ENCODE results near the gene PIK3R2. TPM values are rescaled to one million over a fixed set of nuclear protein-coding genes. Genes with fewer than 3 reads are reported as not detected.
"Not testable (repeated sequence)": the region's sequence is repeated elsewhere in the genome, so short reads cannot be mapped to it uniquely, and the experiment has no call there.

The PIK3R2 gene
- total RNA-seq: 10 to 100 TPM; 13.6 to 18.3 TPM

- DNase-seq (ENCODE audit: low spot score in 2 of 2) (peak; percentile 99 to 100), ATAC-seq (peak; percentile 84 to 91)
- Mint-ChIP-seq H3K36me3 (no peaks in the 10 kb centered on the region), H3K27ac (peak within 1 kb of the TSS; percentile 97 to 98), H3K9me3 (no peaks in the 10 kb centered on the region)
Observed at GRCh38 chr19:18152817-18153555, at the start of gene PIK3R2. Gene PIK3R2, plus strand, starts transcription at chr19:18153163. Its CDS starts 2,717 bp downstream, at chr19:18155880.

- ATAC-seq (no peak), DNase-seq (ENCODE audit: low spot score in 2 of 2) (no peak)
- Mint-ChIP-seq H3K9me3 (no peaks in the 10 kb centered on the region), H3K36me3 (no peaks in the 10 kb centered on the region), H3K27ac (peak overlapping the region in 1 of 2 donors; percentile 11)
Observed at GRCh38 chr19:18104793-18105131, 48.2 kb upstream of the PIK3R2 start.

GRCh38 chr19:18105259-18105658 is 47.7 kb upstream of the PIK3R2 start:
- not testable (repeated sequence) for ATAC-seq

GRCh38 chr19:18107235-18107634 is 45.7 kb upstream of the PIK3R2 start:
- no peaks in the 10 kb centered on the region for H3K36me3 Mint-ChIP-seq
- no peak for ATAC-seq
- DNase-seq (ENCODE audit: low spot score in 2 of 2): no peak
- H3K9me3 Mint-ChIP-seq: no peaks in the 10 kb centered on the region
- H3K27ac Mint-ChIP-seq: no peak overlapping the region

More at GRCh38 chr19:18105259-18105658, 47.7 kb upstream of the PIK3R2 start:
- DNase-seq (ENCODE audit: low spot score in 2 of 2); H3K9me3 Mint-ChIP-seq; H3K36me3 Mint-ChIP-seq; H3K27ac Mint-ChIP-seq: not testable (repeated sequence)

- H3K9me3 Mint-ChIP-seq: no peaks in the 10 kb centered on the region
- no peaks in the 10 kb centered on the region for H3K36me3 Mint-ChIP-seq
- ATAC-seq (no peak), DNase-seq (ENCODE audit: low spot score in 2 of 2) (no peak)
- no peak overlapping the region for H3K27ac Mint-ChIP-seq
Observed at GRCh38 chr19:18108897-18109296, 44.1 kb upstream of the PIK3R2 start.

- no peaks in the 10 kb centered on the region for H3K36me3 Mint-ChIP-seq
- peak overlapping the region in 1 of 2 donors; percentile 49 for H3K27ac Mint-ChIP-seq
Observed at GRCh38 chr19:18109341-18109732, 43.6 kb upstream of the PIK3R2 start.

GRCh38 chr19:18109733-18110608 is 43.0 kb upstream of the PIK3R2 start:
- peak in 1 of 2 donors; percentile 58 for DNase-seq (ENCODE audit: low spot score in 2 of 2)
- Mint-ChIP-seq H3K9me3 (no peaks in the 10 kb centered on the region), H3K27ac (peak overlapping the region in 1 of 2 donors; percentile 49), H3K36me3 (no peaks in the 10 kb centered on the region)
- ATAC-seq: peak; percentile 73 to 83

More at GRCh38 chr19:18109341-18109732, 43.6 kb upstream of the PIK3R2 start:
- peak in 1 of 2 donors; percentile 1 for ATAC-seq
- DNase-seq (ENCODE audit: low spot score in 2 of 2): no peak
- no peaks in the 10 kb centered on the region for H3K9me3 Mint-ChIP-seq

GRCh38 chr19:18110609-18111232 is 42.2 kb upstream of the PIK3R2 start:
- H3K36me3 Mint-ChIP-seq: no peaks in the 10 kb centered on the region

GRCh38 chr19:18112989-18113478 is 39.9 kb upstream of the PIK3R2 start:
- peak in 1 of 2 donors; percentile 85 for DNase-seq (ENCODE audit: low spot score in 2 of 2)
- no peak overlapping the region for H3K27ac Mint-ChIP-seq
- ATAC-seq: peak; percentile 43 to 54
- H3K9me3 Mint-ChIP-seq: no peaks in the 10 kb centered on the region
- no peaks in the 10 kb centered on the region for H3K36me3 Mint-ChIP-seq

More at GRCh38 chr19:18110609-18111232, 42.2 kb upstream of the PIK3R2 start:
- DNase-seq (ENCODE audit: low spot score in 2 of 2) (no peak), ATAC-seq (peak in 1 of 2 donors; percentile 7)
- Mint-ChIP-seq H3K9me3 (no peaks in the 10 kb centered on the region), H3K27ac (no peak overlapping the region)

GRCh38 chr19:18113827-18114226 is 39.1 kb upstream of the PIK3R2 start:
- no peaks in the 10 kb centered on the region for H3K9me3 Mint-ChIP-seq
- ATAC-seq: no peak
- DNase-seq (ENCODE audit: low spot score in 2 of 2): no peak
- no peak overlapping the region for H3K27ac Mint-ChIP-seq
- no peaks in the 10 kb centered on the region for H3K36me3 Mint-ChIP-seq

GRCh38 chr19:18114483-18114882 is 38.5 kb upstream of the PIK3R2 start:
- ATAC-seq (no peak), DNase-seq (ENCODE audit: low spot score in 2 of 2) (no peak)
- H3K9me3 Mint-ChIP-seq: no peaks in the 10 kb centered on the region
- H3K36me3 Mint-ChIP-seq: no peaks in the 10 kb centered on the region
- H3K27ac Mint-ChIP-seq: no peak overlapping the region

- H3K9me3 Mint-ChIP-seq: no peaks in the 10 kb centered on the region
- ATAC-seq: no peak
- H3K36me3 Mint-ChIP-seq: peaks cover 0 to 5% of the 10 kb centered on the region in 2 donors
- peak overlapping the region in 1 of 2 donors; percentile 67 for H3K27ac Mint-ChIP-seq
- no peak for DNase-seq (ENCODE audit: low spot score in 2 of 2)
Observed at GRCh38 chr19:18117364-18117691, 35.6 kb upstream of the PIK3R2 start.

GRCh38 chr19:18117692-18118378 is 35.1 kb upstream of the PIK3R2 start:
- peak overlapping the region; percentile 67 to 89 for H3K27ac Mint-ChIP-seq
- peaks cover 0 to 5% of the 10 kb centered on the region in 2 donors for H3K36me3 Mint-ChIP-seq
- peak; percentile 88 to 89 for ATAC-seq
- H3K9me3 Mint-ChIP-seq: no peaks in the 10 kb centered on the region
- DNase-seq (ENCODE audit: low spot score in 2 of 2): peak; percentile 96 to 98

GRCh38 chr19:18118420-18119012 is 34.4 kb upstream of the PIK3R2 start:
- H3K27ac Mint-ChIP-seq: peak overlapping the region; percentile 89 to 93
- H3K9me3 Mint-ChIP-seq: no peaks in the 10 kb centered on the region
- no peak for ATAC-seq
- no peak for DNase-seq (ENCODE audit: low spot score in 2 of 2)
- H3K36me3 Mint-ChIP-seq: peaks cover 0 to 5% of the 10 kb centered on the region in 2 donors

GRCh38 chr19:18119013-18119716 is 33.8 kb upstream of the PIK3R2 start:
- H3K9me3 Mint-ChIP-seq: no peaks in the 10 kb centered on the region
- ATAC-seq: peak; percentile 42 to 46
- peak overlapping the region; percentile 89 to 93 for H3K27ac Mint-ChIP-seq

More at GRCh38 chr19:18119013-18119716, 33.8 kb upstream of the PIK3R2 start:
- H3K36me3 Mint-ChIP-seq: peaks cover 0 to 5% of the 10 kb centered on the region in 2 donors
- peak in 1 of 2 donors; percentile 64 for DNase-seq (ENCODE audit: low spot score in 2 of 2)

All from activated naive CD4-positive, alpha-beta T cell treated with anti-CD3 and anti-CD28 coated beads, Interleukin-2, amount 50 U/mL, for 72 hours (primary cell).